Astrocyte (in vitro differentiated cells and primary cell): ENCODE results near the gene CFAP45.

Experiments
- EZH2 ChIP-seq: IDR thresholded peaks from 2 replicates; pipeline ENCODE4 v1.6.1; 2012; ENCODE audit warnings: mild to moderate bottlenecking, low read length, inconsistent platforms; ENCODE audit not compliant: insufficient read depth
- TF ChIP-seq, protein P1 (sequence below): IDR thresholded peaks from 2 replicates; pipeline ENCODE4 v1.5.1; 2011; ENCODE audit warnings: low read depth, mild to moderate bottlenecking, inconsistent platforms, low read length, moderate library complexity; ENCODE audit not compliant: insufficient read depth

DNA sequence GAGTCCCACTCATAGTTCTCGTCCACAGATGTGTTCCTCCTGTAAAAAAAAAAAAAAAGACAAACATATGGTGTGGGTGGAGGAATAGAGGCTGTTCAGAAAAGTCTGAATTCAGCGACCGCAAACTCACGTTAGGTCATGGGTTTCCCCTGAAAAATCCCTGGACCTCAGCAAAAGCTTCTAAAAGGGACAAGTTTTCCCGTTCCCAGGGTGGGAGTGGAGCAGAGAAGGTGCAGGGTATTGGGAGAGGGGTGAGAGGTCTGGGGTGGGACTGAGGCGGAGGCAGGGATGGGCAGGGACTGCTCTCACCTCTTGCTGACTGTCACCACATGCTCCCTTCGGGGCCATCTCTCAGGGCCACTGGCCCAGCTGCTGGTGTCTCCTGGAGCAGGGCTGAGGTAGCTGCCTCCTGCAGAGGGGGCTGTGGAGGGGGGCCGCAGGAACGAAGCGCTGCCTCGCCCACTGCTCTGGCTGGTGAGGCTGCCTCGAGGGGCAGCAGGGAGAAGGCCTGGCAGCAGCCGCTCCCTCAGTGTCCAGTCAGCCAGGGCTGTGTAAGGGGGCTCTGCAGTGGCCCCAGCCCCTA, 28.0 kb upstream of the CFAP45 start:
- TF ChIP-seq, protein P1, sequence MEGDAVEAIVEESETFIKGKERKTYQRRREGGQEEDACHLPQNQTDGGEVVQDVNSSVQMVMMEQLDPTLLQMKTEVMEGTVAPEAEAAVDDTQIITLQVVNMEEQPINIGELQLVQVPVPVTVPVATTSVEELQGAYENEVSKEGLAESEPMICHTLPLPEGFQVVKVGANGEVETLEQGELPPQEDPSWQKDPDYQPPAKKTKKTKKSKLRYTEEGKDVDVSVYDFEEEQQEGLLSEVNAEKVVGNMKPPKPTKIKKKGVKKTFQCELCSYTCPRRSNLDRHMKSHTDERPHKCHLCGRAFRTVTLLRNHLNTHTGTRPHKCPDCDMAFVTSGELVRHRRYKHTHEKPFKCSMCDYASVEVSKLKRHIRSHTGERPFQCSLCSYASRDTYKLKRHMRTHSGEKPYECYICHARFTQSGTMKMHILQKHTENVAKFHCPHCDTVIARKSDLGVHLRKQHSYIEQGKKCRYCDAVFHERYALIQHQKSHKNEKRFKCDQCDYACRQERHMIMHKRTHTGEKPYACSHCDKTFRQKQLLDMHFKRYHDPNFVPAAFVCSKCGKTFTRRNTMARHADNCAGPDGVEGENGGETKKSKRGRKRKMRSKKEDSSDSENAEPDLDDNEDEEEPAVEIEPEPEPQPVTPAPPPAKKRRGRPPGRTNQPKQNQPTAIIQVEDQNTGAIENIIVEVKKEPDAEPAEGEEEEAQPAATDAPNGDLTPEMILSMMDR = no peak
- TF ChIP-seq EZH2 = no peak
